ENCODE results near the gene SEMA3D.

The SEMA3D gene

DNA sequence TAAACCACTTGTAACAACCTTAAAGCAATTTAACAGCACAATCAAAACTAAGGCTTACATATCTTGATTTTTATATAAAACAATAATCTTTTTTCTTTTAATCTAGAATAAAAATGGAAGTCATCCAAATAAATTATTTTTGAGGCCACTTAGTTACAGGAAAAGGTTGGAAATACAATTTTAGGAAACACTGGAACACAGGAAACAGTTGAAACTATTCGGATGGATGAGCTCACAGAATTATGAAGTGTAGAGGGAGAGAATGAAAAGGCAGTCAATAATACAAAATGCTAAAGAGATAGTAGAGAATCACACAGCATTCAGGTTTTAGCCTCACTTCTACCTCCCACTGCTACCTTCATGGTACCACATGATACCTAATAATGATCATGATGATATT is 124.2 kb downstream of the SEMA3D start:
- no peak for TF ChIP-seq CTCF (conservative IDR thresholded peaks at IDR 0.05; ENCODE audit: control insufficient read depth, insufficient read depth, low read depth, low read length)
- DNase-seq (ENCODE audit: low read depth) = no peak
- H3K4me3 ChIP-seq (ENCODE audit: control insufficient read depth, low read depth, low read length) = no peak overlapping the region

GRCh38 chr7:85061456-85061855 is 125.4 kb downstream of the SEMA3D start:
- peak; percentile 16 for DNase-seq (ENCODE audit: low read depth)
- no peak for TF ChIP-seq CTCF (conservative IDR thresholded peaks at IDR 0.05; ENCODE audit: control insufficient read depth, insufficient read depth, low read depth, low read length)
- no peak overlapping the region for H3K4me3 ChIP-seq (ENCODE audit: control insufficient read depth, low read depth, low read length)

GRCh38 chr7:85060696-85061095 is 126.2 kb downstream of the SEMA3D start:
- no peak for TF ChIP-seq CTCF (conservative IDR thresholded peaks at IDR 0.05; ENCODE audit: control insufficient read depth, insufficient read depth, low read depth, low read length)
- no peak overlapping the region for H3K4me3 ChIP-seq (ENCODE audit: control insufficient read depth, low read depth, low read length)
- no peak for DNase-seq (ENCODE audit: low read depth)

DNA sequence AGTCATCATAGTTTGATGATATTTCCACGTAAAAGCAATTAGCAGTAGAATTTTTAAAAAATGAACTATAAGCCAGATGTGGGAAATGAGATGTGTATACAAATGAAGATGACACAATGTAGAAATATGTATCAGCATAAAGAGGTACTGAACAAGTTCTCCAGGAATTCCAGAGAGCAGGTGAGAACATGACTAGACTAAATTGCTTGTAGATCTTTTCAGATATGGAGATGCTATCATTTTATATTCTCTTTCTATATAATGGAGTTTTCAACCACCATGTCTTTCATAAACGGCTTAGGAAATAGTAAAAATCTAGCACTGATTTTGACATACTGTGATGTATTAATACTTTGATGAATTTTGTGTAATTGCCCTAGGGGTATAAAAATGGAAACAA is 130.9 kb downstream of the SEMA3D start:
- no peak for DNase-seq (ENCODE audit: low read depth)
- no peak overlapping the region for H3K4me3 ChIP-seq (ENCODE audit: control insufficient read depth, low read depth, low read length)
- no peak for TF ChIP-seq CTCF (conservative IDR thresholded peaks at IDR 0.05; ENCODE audit: control insufficient read depth, insufficient read depth, low read depth, low read length)

DNA sequence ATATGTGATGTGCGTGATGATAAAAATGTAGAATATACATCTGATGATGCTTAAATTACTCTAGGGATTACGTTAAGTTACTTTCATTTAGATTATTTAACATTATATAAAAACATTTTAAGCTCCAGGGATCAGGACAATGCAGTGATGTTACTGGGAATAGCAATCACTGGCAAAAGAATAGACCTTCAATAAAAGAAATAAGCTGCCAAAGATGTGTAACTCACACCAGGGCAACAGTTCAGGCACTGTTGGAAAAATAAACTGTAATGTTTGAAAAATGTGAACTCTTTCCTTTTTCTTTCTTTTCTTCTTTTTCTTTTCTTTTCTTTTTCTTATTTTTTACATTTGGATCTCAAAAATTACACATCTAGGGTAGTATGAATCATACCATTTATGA is 131.7 kb downstream of the SEMA3D start:
- DNase-seq (ENCODE audit: low read depth) = no peak
- TF ChIP-seq CTCF (conservative IDR thresholded peaks at IDR 0.05; ENCODE audit: control insufficient read depth, insufficient read depth, low read depth, low read length) = no peak
- H3K4me3 ChIP-seq (ENCODE audit: control insufficient read depth, low read depth, low read length) = no peak overlapping the region

DNA sequence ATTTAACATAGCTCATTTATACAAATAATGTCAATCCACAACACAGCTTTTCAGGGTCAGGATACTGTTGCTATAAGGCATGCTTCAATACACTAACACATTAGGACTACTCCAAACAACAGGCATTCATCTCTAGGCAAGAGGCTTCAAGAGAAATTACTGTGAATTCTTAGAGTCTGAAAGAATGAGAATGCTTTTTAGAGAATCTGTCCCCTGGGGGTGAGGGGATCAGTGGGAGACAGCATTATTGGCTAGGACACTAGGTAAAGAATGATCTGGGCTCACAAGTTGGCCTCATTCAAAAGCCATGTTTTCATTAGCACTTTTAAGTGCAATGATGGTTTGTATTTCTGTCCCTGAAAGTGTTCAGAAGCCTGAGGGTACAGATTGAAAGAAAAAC is 132.6 kb downstream of the SEMA3D start:
- H3K4me3 ChIP-seq (ENCODE audit: control insufficient read depth, low read depth, low read length) = no peak overlapping the region
- DNase-seq (ENCODE audit: low read depth) = no peak
- TF ChIP-seq CTCF (conservative IDR thresholded peaks at IDR 0.05; ENCODE audit: control insufficient read depth, insufficient read depth, low read depth, low read length) = no peak

DNA sequence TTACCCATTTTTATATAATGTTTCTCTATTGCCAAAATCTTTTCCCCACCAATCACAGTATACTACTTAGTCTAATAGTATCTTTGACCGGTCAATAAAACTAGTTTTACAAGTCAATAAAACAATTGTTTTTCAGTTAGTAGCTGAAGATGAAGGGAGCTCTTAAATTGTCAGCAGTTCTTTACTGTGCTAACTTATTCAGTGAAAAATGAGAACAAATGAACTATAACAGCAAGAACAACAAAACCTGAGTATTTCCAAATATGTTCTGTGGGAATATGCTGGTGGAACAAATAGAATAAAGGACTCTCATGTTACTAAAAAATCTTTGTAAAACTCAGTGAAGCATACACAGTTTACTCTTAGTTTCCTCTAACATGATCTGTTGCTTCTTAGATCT is 134.0 kb downstream of the SEMA3D start:
- no peak for TF ChIP-seq CTCF (conservative IDR thresholded peaks at IDR 0.05; ENCODE audit: control insufficient read depth, insufficient read depth, low read depth, low read length)
- DNase-seq (ENCODE audit: low read depth) = no peak
- no peak overlapping the region for H3K4me3 ChIP-seq (ENCODE audit: control insufficient read depth, low read depth, low read length)

All from fibroblast of mammary gland (primary cell).